GM21786 (cell line): ENCODE results near the gene STAC2.

ENCODE experiments used
- ATAC-seq: cut with Tn5 transposase; IDR thresholded peaks from one replicate; pipeline ENCODE4 v1.9.1; 2021; ENCODE audit not compliant: unreplicated experiment

Gene STAC2

GRCh38 chr17:39165841-39166349, 59.9 kb downstream of the STAC2 start, which contains the start of gene ARL5C:
Gene ARL5C, minus strand, starts transcription at chr17:39166161. Its CDS starts 401 bp downstream, at chr17:39165760.
- ATAC-seq: no peak

- no peak for ATAC-seq
These were observed 60.4 kb downstream of the STAC2 start for GRCh38 chr17:39165178-39165840.

- ATAC-seq: no peak
These were observed 61.0 kb downstream of the STAC2 start for GRCh38 chr17:39164675-39165143.

- no peak for ATAC-seq
These were observed 63.8 kb downstream of the STAC2 start for GRCh38 chr17:39161962-39162361.
